Neural crest cell (in vitro differentiated cells): ENCODE measurements around the gene RIMKLA. TPM values are rescaled to one million over a fixed set of nuclear protein-coding genes. Genes with fewer than 3 reads are reported as not detected.
A peak's percentile ranks its signal among the peaks of the same experiment; 100 is the strongest.

Experiments used
- DNase-seq: peaks from one replicate; pipeline ENCODE4 v3.0.0; 2021; ENCODE audit warnings: low read depth, mixed read lengths, low spot score
- H3K27ac Mint-ChIP-seq: one replicate; pipeline ENCODE4 v1.8.0; 2021; ENCODE audit warnings: mild to moderate bottlenecking, mixed read lengths; ENCODE audit not compliant: unreplicated experiment
- H3K27me3 Mint-ChIP-seq: 2 replicates; pipeline ENCODE4 v1.8.0; 2021; ENCODE audit warnings: low read depth, mild to moderate bottlenecking, mixed read lengths
- H3K36me3 Mint-ChIP-seq: 2 replicates; pipeline ENCODE4 v1.8.0; 2021; ENCODE audit warnings: low read depth, mild to moderate bottlenecking, mixed read lengths
- H3K4me1 Mint-ChIP-seq: 2 replicates; pipeline ENCODE4 v1.8.0; 2021; ENCODE audit warnings: mixed read lengths
- H3K4me3 Mint-ChIP-seq: one replicate; pipeline ENCODE4 v1.8.0; 2021; ENCODE audit warnings: mild to moderate bottlenecking, mixed read lengths
- H3K9me3 Mint-ChIP-seq: 2 replicates; pipeline ENCODE4 v1.8.0; 2021; ENCODE audit warnings: mixed read lengths
- total RNA-seq: library from RNA; stranded (reverse); gene quantifications from 2 replicates; pipeline ENCODE4 v1.2.1, GENCODE V29; 2021
- TF ChIP-seq, protein P1 (sequence below): fragments of 200-600 bp; sonication (generic); conservative IDR thresholded peaks from 2 replicates; pipeline ENCODE4 v1.5.0; 2021; ENCODE audit warnings: antibody characterized with exemption, mild to moderate bottlenecking

Gene RIMKLA
- total RNA-seq, 1 donor from 2014 or later: 3.4 TPM

DNA sequence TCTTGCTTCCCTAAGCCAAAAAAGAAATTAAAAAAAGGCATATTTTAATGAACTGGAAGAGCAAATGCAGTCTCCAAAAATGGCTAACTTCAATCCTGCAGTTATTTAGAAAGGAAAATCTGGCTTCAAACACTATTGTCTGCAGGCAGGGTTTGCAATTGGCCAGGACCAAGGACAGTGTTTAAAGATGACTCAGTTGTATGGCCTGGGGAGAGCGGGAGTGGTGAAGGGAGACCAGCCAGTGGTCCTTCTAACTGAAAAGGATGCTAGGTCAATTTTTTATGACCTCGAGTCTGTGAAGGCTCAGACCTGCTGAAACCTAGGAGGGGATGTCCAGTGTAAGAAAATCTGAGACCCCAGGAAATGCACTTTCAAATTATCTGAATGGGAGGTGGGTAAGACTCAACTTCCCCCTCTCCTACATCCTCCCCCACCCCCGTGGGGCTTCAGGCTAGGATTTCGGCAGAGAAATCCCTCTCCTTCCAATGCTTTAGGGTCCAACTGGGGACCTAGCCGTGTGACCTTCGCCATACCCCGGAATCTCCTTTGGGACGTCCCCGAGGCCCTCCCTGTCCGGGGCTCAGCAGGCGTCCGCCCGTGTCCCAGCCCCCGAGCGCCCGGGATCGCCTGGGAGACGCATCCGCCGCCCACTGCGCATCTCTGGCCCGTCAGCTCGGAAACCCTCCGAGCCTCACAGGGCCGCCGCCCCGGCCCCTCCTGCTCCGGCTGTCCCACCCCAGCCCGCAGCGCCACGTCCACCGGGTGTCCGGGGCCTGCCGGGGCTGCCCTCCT, 602 bp upstream of the RIMKLA start:
- peaks cover 76% of the 10 kb centered on the region for H3K27me3 Mint-ChIP-seq

DNA sequence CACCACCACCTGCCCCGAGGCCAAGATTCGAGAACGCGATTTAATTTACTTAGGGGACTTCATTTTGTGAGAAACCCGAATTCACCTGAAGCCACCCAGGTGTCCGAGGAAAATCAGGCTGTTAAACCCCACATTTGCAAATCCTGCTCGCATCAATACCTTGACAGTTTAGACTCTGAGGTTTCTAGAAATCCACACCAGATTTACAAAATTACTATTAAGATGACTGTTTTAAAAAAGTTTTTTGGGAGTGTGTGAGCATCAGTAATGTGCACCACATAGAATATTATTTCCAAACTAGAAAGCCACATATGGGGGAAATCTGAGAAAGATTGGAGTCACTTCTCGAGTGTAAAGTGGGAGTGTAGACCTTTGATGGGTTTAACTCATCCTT, 685 bp downstream of the RIMKLA start:
- H3K36me3 Mint-ChIP-seq: no peaks in the 10 kb centered on the region
- peak overlapping the region; percentile 72 for H3K4me3 Mint-ChIP-seq
- H3K4me1 Mint-ChIP-seq: peaks cover 9% of the 10 kb centered on the region
- peaks cover 81% of the 10 kb centered on the region for H3K27me3 Mint-ChIP-seq
- no peaks in the 10 kb centered on the region for H3K9me3 Mint-ChIP-seq
- no peak for DNase-seq
- TF ChIP-seq, protein P1, sequence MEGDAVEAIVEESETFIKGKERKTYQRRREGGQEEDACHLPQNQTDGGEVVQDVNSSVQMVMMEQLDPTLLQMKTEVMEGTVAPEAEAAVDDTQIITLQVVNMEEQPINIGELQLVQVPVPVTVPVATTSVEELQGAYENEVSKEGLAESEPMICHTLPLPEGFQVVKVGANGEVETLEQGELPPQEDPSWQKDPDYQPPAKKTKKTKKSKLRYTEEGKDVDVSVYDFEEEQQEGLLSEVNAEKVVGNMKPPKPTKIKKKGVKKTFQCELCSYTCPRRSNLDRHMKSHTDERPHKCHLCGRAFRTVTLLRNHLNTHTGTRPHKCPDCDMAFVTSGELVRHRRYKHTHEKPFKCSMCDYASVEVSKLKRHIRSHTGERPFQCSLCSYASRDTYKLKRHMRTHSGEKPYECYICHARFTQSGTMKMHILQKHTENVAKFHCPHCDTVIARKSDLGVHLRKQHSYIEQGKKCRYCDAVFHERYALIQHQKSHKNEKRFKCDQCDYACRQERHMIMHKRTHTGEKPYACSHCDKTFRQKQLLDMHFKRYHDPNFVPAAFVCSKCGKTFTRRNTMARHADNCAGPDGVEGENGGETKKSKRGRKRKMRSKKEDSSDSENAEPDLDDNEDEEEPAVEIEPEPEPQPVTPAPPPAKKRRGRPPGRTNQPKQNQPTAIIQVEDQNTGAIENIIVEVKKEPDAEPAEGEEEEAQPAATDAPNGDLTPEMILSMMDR: no peak
- H3K27ac Mint-ChIP-seq: no peak overlapping the region

More for the DNA sequence above, 602 bp upstream of the RIMKLA start:
- Mint-ChIP-seq H3K4me1 (peaks cover 9% of the 10 kb centered on the region), H3K4me3 (peak overlapping the region; percentile 86), H3K9me3 (no peaks in the 10 kb centered on the region), H3K36me3 (no peaks in the 10 kb centered on the region), H3K27ac (no peak overlapping the region)
- TF ChIP-seq, protein P1: no peak
- DNase-seq: no peak

DNA sequence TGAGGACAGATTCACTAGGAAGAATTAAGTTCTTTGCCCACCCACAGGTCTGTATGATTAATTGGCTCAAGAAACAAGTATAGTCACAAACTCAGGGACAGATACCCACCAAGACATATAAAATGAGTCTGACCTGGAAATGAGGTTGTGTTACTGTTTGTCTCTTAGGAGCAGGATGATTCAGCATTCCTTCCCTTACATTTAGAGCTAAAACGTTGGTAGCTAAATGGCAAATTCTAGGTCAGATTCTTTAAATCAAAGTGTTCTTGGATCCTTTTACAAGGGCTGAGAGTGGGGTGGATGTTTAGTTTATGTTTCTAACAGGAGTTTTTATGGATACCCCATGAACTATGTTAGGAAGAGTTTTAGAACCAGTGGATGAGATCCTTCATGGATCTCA, 4.7 kb downstream of the RIMKLA start:
- peaks cover 49% of the 10 kb centered on the region for H3K27me3 Mint-ChIP-seq

DNA sequence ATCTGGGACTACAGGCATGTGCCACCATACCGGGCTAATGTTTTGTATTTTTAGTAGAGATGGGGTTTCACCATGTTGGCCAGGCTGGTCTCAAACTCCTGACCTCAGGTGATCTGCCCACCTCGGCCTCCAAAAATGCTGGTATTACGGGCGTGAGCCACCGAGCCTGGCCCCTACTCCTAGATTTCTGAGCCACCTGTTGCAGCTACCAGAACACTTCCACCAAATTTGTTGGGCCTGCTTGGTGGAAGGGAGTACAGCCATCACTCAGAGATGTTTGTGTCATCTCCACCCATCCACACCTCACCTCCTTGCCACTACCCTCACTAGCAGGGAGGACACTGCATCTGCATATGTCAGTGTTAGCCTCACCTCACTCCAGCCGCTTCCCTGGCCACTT, 5.5 kb downstream of the RIMKLA start:
- Mint-ChIP-seq H3K4me3 (no peak overlapping the region), H3K4me1 (peaks cover 4% of the 10 kb centered on the region), H3K27me3 (peaks cover 48% of the 10 kb centered on the region), H3K9me3 (no peaks in the 10 kb centered on the region), H3K36me3 (no peaks in the 10 kb centered on the region), H3K27ac (no peak overlapping the region)
- no peak for DNase-seq
- TF ChIP-seq, protein P1: no peak

More for the DNA sequence above, 4.7 kb downstream of the RIMKLA start:
- no peak overlapping the region for H3K27ac Mint-ChIP-seq
- DNase-seq: no peak
- TF ChIP-seq, protein P1: no peak
- H3K9me3 Mint-ChIP-seq: no peaks in the 10 kb centered on the region
- H3K4me3 Mint-ChIP-seq: no peak overlapping the region
- H3K4me1 Mint-ChIP-seq: peaks cover 4% of the 10 kb centered on the region
- no peaks in the 10 kb centered on the region for H3K36me3 Mint-ChIP-seq

DNA sequence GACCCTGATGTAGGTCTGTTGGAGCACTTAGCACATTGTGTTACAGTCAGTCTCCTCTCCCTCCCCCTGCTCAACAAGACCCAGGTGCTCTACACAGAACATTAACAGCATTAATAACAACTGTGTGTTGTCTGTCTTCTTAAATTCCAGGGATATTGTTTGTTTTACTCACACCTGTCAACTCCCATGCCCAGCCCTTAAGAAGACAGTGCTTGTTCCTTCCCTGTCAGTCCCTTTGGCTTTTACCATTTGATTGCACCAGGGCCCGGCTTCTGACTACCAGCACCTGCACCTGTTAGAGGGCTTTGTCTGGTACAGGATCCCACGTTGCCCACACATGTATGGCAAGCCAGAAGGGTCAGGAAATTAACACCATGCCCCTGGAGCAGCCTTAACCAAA, 11.7 kb downstream of the RIMKLA start:
- DNase-seq: no peak
- Mint-ChIP-seq H3K4me3 (no peak overlapping the region), H3K4me1 (no peaks in the 10 kb centered on the region), H3K36me3 (no peaks in the 10 kb centered on the region), H3K27ac (no peak overlapping the region), H3K9me3 (no peaks in the 10 kb centered on the region), H3K27me3 (peaks cover 14% of the 10 kb centered on the region)
- TF ChIP-seq, protein P1: no peak
